Stimulated activated naive B cell treated with anti-CD40 and anti-IgM and Interleukin-4, amounts not matched to agents 10 μg/mL and 1 μg/mL and 100 μg/mL, for 72 hours (primary cell): ENCODE measurements around the gene TNNI3K.

Source experiments
- ATAC-seq, 2 donors: fragments of 150-1000 bp; cut with Tn5 transposase; replicated peaks; 2 replicates each; pipeline ENCODE4 v1.10.0; 2021; ENCODE audit warnings: moderate library complexity in 1 of 2
- DNase-seq: peaks from one replicate; pipeline ENCODE4 v3.0.0; 2021
- H3K27ac Mint-ChIP-seq: one replicate; pipeline ENCODE4 v1.8.0; 2022; ENCODE audit warnings: mild to moderate bottlenecking, mixed read lengths
- H3K27me3 Mint-ChIP-seq, 2 donors: one replicate each; pipeline ENCODE4 v1.8.0; 2022; ENCODE audit warnings: mixed read lengths in 2 of 2
- H3K36me3 Mint-ChIP-seq, 2 donors: one replicate each; pipeline ENCODE4 v1.8.0; 2022; ENCODE audit warnings: mixed read lengths in 2 of 2, mild to moderate bottlenecking in 1 of 2
- H3K4me1 Mint-ChIP-seq, 2 donors: one replicate each; pipeline ENCODE4 v1.8.0; 2022; ENCODE audit warnings: mixed read lengths in 2 of 2, mild to moderate bottlenecking in 1 of 2
- H3K4me3 Mint-ChIP-seq, 2 donors: one replicate each; pipeline ENCODE4 v1.8.0; 2022; ENCODE audit warnings: mild to moderate bottlenecking in 2 of 2, mixed read lengths in 2 of 2, moderate library complexity in 1 of 2
- H3K9me3 Mint-ChIP-seq, 2 donors: one replicate each; pipeline ENCODE4 v1.8.0; 2022; ENCODE audit warnings: mixed read lengths in 2 of 2, mild to moderate bottlenecking in 1 of 2

The TNNI3K gene

DNA sequence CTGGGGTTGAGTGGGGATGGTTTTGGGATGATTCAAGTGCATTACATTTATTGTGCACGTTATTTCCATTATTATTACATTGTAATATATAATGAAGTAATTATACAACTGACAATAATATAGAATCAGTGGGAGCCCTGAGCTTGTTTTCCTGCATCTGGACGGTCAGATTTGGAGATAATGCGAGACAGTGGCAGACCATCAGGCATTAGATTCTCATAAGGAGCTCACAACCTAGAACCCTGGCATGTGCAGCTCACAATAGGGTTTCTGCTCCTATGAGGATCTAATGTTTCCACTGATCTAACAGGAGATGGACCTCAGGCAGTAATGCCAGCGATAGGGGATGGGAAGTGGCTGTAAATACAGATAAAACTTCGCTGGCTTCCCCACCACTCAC lies 355.1 kb downstream of the TNNI3K start:
- Mint-ChIP-seq H3K4me1 (no peaks in the 10 kb centered on the region), H3K27ac (no peak overlapping the region), H3K36me3 (no peaks in the 10 kb centered on the region), H3K4me3 (no peak overlapping the region), H3K27me3 (no peaks in the 10 kb centered on the region), H3K9me3 (no peaks in the 10 kb centered on the region)
- DNase-seq (no peak), ATAC-seq (no peak)

GRCh38 chr1:74591949-74592348 lies 356.8 kb downstream of the TNNI3K start:
- no peaks in the 10 kb centered on the region for H3K9me3 Mint-ChIP-seq
- no peak overlapping the region for H3K4me3 Mint-ChIP-seq
- no peaks in the 10 kb centered on the region for H3K27me3 Mint-ChIP-seq
- DNase-seq (no peak), ATAC-seq (no peak)
- H3K4me1 Mint-ChIP-seq, result no peaks in the 10 kb centered on the region
- H3K36me3 Mint-ChIP-seq, result no peaks in the 10 kb centered on the region
- no peak overlapping the region for H3K27ac Mint-ChIP-seq

DNA sequence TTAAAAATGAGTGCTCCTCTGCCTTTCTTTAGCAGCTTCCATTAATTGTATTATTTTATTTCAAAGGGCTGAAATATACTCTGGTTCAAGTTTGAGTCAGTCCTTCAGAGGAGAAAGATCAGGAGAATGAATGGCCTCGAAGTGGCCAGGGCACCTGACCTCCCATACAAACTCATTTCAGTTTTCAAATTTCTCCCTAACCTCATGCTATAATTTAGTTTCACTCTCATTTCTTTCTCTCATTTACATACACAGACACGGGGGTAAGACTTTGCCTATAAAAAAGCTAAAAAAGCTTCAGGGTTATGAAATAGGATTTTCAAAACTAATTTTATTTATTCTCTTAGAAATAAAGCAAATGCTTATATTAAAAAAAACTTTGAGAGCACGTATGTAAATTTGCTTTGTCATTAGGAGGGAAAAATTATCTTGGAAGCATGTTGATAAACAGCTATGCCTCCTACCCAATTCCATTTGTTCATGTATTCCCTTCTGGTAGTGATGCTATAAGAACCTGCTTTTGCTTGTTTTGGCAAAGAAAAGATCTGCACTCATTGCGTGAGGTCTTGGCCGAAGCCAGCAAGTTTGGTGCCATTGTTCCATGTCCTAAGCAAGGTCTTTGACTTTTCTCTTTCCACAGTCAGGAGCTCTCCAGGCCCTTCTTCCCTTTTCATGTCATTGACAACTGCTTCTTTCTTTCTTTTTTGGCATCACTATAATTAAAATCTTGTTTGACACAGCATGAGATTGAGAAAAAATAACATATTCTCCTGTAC lies 357.6 kb downstream of the TNNI3K start:
- Mint-ChIP-seq H3K4me3 (no peak overlapping the region), H3K9me3 (no peaks in the 10 kb centered on the region), H3K27ac (no peak overlapping the region), H3K4me1 (no peaks in the 10 kb centered on the region), H3K36me3 (no peaks in the 10 kb centered on the region), H3K27me3 (no peaks in the 10 kb centered on the region)
- DNase-seq, result no peak
- no peak for ATAC-seq
